Measurements from ENCODE around the gene NPAS4. TPM values are rescaled to one million over a fixed set of nuclear protein-coding genes. Genes with fewer than 3 reads are reported as not detected.
"Not testable (repeated sequence)": the region's sequence is repeated elsewhere in the genome, so short reads cannot be mapped to it uniquely, and the experiment has no call there.

NPAS4 gene
- total and polyA plus RNA-seq, 8 donors, result 0.08 to 0.63 (median 0.14) TPM; not detected in 5

GRCh38 chr11:66454828-66455227 lies 34.0 kb downstream of the NPAS4 start:
- TF ChIP-seq CTCF (IDR thresholded peaks at IDR 0.05), result no peak
- WGBS, 2 donors, result 32 to 47% methylated on average over 3 of the region's 3 CpGs
- no peaks in the 10 kb centered on the region for H3K4me1 ChIP-seq
- H3K27me3 ChIP-seq, result no peaks in the 10 kb centered on the region
- H3K27ac ChIP-seq, result no peak overlapping the region
- H3K4me3 ChIP-seq, result no peak overlapping the region
- H3K9me3 ChIP-seq, result no peaks in the 10 kb centered on the region
- no peaks in the 10 kb centered on the region for H3K36me3 ChIP-seq
- DNase-seq (no peak), FAIRE-seq (no peak), ATAC-seq (no peak)
- intact Hi-C loops (cut with DNase I), result no loop called here

GRCh38 chr11:66457826-66458225 lies 37.0 kb downstream of the NPAS4 start:
- no peak overlapping the region for H3K27ac ChIP-seq
- no peaks in the 10 kb centered on the region for H3K27me3 ChIP-seq
- FAIRE-seq (no peak), DNase-seq (no peak), ATAC-seq (no peak)
- H3K4me3 ChIP-seq, result no peak overlapping the region
- H3K36me3 ChIP-seq, result no peaks in the 10 kb centered on the region
- 79% methylated on average over 6 of the region's 6 CpGs for WGBS, 2 donors
- intact Hi-C loops (cut with DNase I), result no loop called here
- no peaks in the 10 kb centered on the region for H3K4me1 ChIP-seq
- no peak for TF ChIP-seq CTCF (IDR thresholded peaks at IDR 0.05)
- no peaks in the 10 kb centered on the region for H3K9me3 ChIP-seq

GRCh38 chr11:66459138-66459778 lies 38.4 kb downstream of the NPAS4 start:
- intact Hi-C loops (cut with DNase I), result no loop called here
- Histone ChIP-seq H3K27ac (no peak overlapping the region), H3K9me3 (no peaks in the 10 kb centered on the region), H3K36me3 (no peaks in the 10 kb centered on the region), H3K4me1 (no peaks in the 10 kb centered on the region), H3K27me3 (no peaks in the 10 kb centered on the region), H3K4me3 (no peak overlapping the region)
- no peak for FAIRE-seq
- no peak for ATAC-seq
- TF ChIP-seq CTCF (IDR thresholded peaks at IDR 0.05), result no peak
- DNase-seq, result no peak
- WGBS, 2 donors, result 59 to 69% methylated on average over 5 of the region's 5 CpGs

GRCh38 chr11:66462010-66462409 lies 41.2 kb downstream of the NPAS4 start:
- Histone ChIP-seq H3K9me3 (no peaks in the 10 kb centered on the region), H3K4me3 (no peak overlapping the region), H3K27me3 (no peaks in the 10 kb centered on the region), H3K4me1 (no peaks in the 10 kb centered on the region), H3K27ac (no peak overlapping the region), H3K36me3 (no peaks in the 10 kb centered on the region)
- DNase-seq, result no peak
- no peak for ATAC-seq
- intact Hi-C loops (cut with DNase I), result no loop called here
- no peak for FAIRE-seq
- no peak for TF ChIP-seq CTCF (IDR thresholded peaks at IDR 0.05)

GRCh38 chr11:66462911-66463310 lies 42.1 kb downstream of the NPAS4 start:
- Histone ChIP-seq H3K27me3 (no peaks in the 10 kb centered on the region), H3K27ac (no peak overlapping the region), H3K4me1 (peaks cover 0 to 5% (median 0%) of the 10 kb centered on the region in 3 donors), H3K9me3 (no peaks in the 10 kb centered on the region), H3K36me3 (no peaks in the 10 kb centered on the region), H3K4me3 (no peak overlapping the region)
- DNase-seq (no peak), ATAC-seq (no peak), FAIRE-seq (no peak)
- WGBS, 2 donors, result 81 to 85% methylated on average over 3 of the region's 3 CpGs
- intact Hi-C loops (cut with DNase I), result no loop called here
- no peak for TF ChIP-seq CTCF (IDR thresholded peaks at IDR 0.05)

GRCh38 chr11:66464116-66464515 lies 43.3 kb downstream of the NPAS4 start:
- WGBS, 2 donors, result 86 to 89% methylated on average over 5 of the region's 5 CpGs
- DNase-seq; H3K4me1 ChIP-seq; H3K27me3 ChIP-seq; intact Hi-C loops (cut with DNase I); H3K9me3 ChIP-seq; H3K36me3 ChIP-seq; FAIRE-seq; H3K4me3 ChIP-seq; ATAC-seq; H3K27ac ChIP-seq: not testable (repeated sequence)

All from pancreas (tissue), 10 donors.